HEK293 (cell line): ENCODE measurements around the gene TMEM250.

ENCODE experiments used
- ZNF76 ChIP-seq: fragments of 450-650 bp; formaldehyde crosslinking; IDR thresholded peaks from 2 replicates; pipeline ENCODE4; 2016; ENCODE audit warnings: low read depth, missing biosample characterization, missing genetic modification characterization, borderline replicate concordance
- TF ChIP-seq, protein P1 (sequence below): fragments of 450-650 bp; formaldehyde crosslinking; IDR thresholded peaks from 2 replicates; pipeline ENCODE4 v1.5.1; 2016; ENCODE audit warnings: missing biosample characterization, missing genetic modification characterization, borderline replicate concordance
- TF ChIP-seq, protein P2 (sequence below): fragments of 450-650 bp; formaldehyde crosslinking; IDR thresholded peaks from 2 replicates; pipeline ENCODE4 v1.5.1; 2016; ENCODE audit warnings: missing biosample characterization, missing genetic modification characterization
- TF ChIP-seq, protein P3 (sequence below): fragments of 450-650 bp; formaldehyde crosslinking; IDR thresholded peaks from 2 replicates; pipeline ENCODE4 v1.5.1; 2016; ENCODE audit warnings: missing biosample characterization, missing genetic modification characterization
- TF ChIP-seq, protein P4 (sequence below): fragments of 450-650 bp; formaldehyde crosslinking; IDR thresholded peaks from 2 replicates; pipeline ENCODE4 v1.5.1; 2016; ENCODE audit warnings: missing biosample characterization, missing genetic modification characterization
- TF ChIP-seq, protein P5 (sequence below): fragments of 450-650 bp; formaldehyde crosslinking; IDR thresholded peaks from 2 replicates; pipeline ENCODE4 v1.5.1; 2016; ENCODE audit warnings: missing biosample characterization, missing genetic modification characterization
- TF ChIP-seq, protein P6 (sequence below): fragments of 450-650 bp; formaldehyde crosslinking; conservative IDR thresholded peaks from 2 replicates; pipeline ENCODE4 v1.5.1; 2016; ENCODE audit warnings: low read depth, missing biosample characterization, missing genetic modification characterization

DNA sequence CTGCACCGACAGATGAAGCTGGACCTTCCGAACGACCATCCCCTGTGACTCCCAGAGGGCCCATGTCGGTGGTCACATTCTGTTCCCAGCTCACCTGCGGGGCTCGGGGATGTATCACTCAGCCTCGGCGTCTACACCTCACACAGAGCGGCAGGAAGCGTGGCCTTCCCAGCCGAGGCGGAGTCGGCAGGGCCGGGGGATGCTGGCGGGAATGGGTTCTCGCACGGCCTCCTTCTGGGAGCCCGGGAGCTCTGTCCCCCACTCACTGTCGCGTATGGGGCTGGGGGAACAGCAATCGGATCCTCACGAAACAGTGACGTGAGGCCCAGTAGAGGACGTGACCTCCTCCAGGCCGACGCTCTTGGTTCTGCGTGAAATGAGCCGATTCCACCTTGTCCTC lies 44.0 kb downstream of the TMEM250 start:
- TF ChIP-seq, protein P1, sequence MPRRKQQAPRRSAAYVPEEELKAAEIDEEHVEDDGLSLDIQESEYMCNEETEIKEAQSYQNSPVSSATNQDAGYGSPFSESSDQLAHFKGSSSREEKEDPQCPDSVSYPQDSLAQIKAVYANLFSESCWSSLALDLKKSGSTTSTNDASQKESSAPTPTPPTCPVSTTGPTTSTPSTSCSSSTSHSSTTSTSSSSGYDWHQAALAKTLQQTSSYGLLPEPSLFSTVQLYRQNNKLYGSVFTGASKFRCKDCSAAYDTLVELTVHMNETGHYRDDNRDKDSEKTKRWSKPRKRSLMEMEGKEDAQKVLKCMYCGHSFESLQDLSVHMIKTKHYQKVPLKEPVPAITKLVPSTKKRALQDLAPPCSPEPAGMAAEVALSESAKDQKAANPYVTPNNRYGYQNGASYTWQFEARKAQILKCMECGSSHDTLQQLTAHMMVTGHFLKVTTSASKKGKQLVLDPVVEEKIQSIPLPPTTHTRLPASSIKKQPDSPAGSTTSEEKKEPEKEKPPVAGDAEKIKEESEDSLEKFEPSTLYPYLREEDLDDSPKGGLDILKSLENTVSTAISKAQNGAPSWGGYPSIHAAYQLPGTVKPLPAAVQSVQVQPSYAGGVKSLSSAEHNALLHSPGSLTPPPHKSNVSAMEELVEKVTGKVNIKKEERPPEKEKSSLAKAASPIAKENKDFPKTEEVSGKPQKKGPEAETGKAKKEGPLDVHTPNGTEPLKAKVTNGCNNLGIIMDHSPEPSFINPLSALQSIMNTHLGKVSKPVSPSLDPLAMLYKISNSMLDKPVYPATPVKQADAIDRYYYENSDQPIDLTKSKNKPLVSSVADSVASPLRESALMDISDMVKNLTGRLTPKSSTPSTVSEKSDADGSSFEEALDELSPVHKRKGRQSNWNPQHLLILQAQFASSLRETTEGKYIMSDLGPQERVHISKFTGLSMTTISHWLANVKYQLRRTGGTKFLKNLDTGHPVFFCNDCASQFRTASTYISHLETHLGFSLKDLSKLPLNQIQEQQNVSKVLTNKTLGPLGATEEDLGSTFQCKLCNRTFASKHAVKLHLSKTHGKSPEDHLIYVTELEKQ (tag by site-specific recombination), result no peak
- TF ChIP-seq, protein P2, sequence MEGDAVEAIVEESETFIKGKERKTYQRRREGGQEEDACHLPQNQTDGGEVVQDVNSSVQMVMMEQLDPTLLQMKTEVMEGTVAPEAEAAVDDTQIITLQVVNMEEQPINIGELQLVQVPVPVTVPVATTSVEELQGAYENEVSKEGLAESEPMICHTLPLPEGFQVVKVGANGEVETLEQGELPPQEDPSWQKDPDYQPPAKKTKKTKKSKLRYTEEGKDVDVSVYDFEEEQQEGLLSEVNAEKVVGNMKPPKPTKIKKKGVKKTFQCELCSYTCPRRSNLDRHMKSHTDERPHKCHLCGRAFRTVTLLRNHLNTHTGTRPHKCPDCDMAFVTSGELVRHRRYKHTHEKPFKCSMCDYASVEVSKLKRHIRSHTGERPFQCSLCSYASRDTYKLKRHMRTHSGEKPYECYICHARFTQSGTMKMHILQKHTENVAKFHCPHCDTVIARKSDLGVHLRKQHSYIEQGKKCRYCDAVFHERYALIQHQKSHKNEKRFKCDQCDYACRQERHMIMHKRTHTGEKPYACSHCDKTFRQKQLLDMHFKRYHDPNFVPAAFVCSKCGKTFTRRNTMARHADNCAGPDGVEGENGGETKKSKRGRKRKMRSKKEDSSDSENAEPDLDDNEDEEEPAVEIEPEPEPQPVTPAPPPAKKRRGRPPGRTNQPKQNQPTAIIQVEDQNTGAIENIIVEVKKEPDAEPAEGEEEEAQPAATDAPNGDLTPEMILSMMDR (tag by site-specific recombination), result no peak
- TF ChIP-seq, protein P3, sequence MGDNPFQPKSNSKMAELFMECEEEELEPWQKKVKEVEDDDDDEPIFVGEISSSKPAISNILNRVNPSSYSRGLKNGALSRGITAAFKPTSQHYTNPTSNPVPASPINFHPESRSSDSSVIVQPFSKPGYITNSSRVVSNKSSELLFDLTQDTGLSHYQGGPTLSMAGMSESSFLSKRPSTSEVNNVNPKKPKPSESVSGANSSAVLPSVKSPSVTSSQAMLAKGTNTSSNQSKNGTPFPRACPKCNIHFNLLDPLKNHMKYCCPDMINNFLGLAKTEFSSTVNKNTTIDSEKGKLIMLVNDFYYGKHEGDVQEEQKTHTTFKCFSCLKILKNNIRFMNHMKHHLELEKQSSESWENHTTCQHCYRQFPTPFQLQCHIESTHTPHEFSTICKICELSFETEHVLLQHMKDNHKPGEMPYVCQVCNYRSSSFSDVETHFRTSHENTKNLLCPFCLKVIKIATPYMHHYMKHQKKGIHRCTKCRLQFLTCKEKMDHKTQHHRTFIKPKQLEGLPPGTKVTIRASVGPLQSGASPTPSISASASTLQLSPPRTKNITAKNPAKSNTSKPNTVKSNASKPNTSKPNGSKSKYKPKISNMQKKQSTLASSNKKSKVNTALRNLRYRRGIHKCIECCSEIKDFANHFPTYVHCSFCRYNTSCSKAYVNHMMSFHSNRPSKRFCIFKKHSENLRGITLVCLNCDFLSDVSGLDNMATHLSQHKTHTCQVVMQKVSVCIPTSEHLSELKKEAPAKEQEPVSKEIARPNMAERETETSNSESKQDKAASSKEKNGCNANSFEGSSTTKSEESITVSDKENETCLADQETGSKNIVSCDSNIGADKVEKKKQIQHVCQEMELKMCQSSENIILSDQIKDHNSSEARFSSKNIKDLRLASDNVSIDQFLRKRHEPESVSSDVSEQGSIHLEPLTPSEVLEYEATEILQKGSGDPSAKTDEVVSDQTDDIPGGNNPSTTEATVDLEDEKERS (tag by site-specific recombination), result no peak
- TF ChIP-seq ZNF76, result no peak
- TF ChIP-seq, protein P4, sequence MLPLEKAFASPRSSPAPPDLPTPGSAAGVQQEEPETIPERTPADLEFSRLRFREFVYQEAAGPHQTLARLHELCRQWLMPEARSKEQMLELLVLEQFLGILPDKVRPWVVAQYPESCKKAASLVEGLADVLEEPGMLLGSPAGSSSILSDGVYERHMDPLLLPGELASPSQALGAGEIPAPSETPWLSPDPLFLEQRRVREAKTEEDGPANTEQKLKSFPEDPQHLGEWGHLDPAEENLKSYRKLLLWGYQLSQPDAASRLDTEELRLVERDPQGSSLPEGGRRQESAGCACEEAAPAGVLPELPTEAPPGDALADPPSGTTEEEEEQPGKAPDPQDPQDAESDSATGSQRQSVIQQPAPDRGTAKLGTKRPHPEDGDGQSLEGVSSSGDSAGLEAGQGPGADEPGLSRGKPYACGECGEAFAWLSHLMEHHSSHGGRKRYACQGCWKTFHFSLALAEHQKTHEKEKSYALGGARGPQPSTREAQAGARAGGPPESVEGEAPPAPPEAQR (tag by site-specific recombination), result no peak
- TF ChIP-seq, protein P5, sequence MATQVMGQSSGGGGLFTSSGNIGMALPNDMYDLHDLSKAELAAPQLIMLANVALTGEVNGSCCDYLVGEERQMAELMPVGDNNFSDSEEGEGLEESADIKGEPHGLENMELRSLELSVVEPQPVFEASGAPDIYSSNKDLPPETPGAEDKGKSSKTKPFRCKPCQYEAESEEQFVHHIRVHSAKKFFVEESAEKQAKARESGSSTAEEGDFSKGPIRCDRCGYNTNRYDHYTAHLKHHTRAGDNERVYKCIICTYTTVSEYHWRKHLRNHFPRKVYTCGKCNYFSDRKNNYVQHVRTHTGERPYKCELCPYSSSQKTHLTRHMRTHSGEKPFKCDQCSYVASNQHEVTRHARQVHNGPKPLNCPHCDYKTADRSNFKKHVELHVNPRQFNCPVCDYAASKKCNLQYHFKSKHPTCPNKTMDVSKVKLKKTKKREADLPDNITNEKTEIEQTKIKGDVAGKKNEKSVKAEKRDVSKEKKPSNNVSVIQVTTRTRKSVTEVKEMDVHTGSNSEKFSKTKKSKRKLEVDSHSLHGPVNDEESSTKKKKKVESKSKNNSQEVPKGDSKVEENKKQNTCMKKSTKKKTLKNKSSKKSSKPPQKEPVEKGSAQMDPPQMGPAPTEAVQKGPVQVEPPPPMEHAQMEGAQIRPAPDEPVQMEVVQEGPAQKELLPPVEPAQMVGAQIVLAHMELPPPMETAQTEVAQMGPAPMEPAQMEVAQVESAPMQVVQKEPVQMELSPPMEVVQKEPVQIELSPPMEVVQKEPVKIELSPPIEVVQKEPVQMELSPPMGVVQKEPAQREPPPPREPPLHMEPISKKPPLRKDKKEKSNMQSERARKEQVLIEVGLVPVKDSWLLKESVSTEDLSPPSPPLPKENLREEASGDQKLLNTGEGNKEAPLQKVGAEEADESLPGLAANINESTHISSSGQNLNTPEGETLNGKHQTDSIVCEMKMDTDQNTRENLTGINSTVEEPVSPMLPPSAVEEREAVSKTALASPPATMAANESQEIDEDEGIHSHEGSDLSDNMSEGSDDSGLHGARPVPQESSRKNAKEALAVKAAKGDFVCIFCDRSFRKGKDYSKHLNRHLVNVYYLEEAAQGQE (tag by site-specific recombination), result no peak
- TF ChIP-seq, protein P6, sequence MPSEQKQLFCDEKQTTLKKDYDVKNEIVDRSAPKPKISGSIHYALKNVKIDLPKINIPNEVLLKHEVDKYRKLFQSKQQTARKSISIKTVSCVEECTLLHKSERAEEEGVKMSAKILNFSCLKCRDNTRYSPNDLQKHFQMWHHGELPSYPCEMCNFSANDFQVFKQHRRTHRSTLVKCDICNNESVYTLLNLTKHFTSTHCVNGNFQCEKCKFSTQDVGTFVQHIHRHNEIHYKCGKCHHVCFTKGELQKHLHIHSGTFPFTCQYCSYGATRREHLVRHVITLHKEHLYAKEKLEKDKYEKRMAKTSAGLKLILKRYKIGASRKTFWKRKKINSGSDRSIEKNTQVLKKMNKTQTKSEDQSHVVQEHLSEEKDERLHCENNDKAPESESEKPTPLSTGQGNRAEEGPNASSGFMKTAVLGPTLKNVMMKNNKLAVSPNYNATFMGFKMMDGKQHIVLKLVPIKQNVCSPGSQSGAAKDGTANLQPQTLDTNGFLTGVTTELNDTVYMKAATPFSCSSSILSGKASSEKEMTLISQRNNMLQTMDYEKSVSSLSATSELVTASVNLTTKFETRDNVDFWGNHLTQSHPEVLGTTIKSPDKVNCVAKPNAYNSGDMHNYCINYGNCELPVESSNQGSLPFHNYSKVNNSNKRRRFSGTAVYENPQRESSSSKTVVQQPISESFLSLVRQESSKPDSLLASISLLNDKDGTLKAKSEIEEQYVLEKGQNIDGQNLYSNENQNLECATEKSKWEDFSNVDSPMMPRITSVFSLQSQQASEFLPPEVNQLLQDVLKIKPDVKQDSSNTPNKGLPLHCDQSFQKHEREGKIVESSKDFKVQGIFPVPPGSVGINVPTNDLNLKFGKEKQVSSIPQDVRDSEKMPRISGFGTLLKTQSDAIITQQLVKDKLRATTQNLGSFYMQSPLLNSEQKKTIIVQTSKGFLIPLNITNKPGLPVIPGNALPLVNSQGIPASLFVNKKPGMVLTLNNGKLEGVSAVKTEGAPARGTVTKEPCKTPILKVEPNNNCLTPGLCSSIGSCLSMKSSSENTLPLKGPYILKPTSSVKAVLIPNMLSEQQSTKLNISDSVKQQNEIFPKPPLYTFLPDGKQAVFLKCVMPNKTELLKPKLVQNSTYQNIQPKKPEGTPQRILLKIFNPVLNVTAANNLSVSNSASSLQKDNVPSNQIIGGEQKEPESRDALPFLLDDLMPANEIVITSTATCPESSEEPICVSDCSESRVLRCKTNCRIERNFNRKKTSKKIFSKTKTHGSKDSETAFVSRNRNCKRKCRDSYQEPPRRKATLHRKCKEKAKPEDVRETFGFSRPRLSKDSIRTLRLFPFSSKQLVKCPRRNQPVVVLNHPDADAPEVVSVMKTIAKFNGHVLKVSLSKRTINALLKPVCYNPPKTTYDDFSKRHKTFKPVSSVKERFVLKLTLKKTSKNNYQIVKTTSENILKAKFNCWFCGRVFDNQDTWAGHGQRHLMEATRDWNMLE, result no peak
